Stimulated activated CD4-positive, alpha-beta T cell treated with anti-CD3 and anti-CD28 coated beads, Interleukin-4, amount 100 ng/mL, for 24 hours (primary cell): ENCODE data around the gene PSMD13.
"Not testable (repeated sequence)": the region's sequence is repeated elsewhere in the genome, so short reads cannot be mapped to it uniquely, and the experiment has no call there.

Experiments used
- DNase-seq: peaks from one replicate; pipeline ENCODE4 v3.0.0-alpha.2; 2020

PSMD13 gene

DNA sequence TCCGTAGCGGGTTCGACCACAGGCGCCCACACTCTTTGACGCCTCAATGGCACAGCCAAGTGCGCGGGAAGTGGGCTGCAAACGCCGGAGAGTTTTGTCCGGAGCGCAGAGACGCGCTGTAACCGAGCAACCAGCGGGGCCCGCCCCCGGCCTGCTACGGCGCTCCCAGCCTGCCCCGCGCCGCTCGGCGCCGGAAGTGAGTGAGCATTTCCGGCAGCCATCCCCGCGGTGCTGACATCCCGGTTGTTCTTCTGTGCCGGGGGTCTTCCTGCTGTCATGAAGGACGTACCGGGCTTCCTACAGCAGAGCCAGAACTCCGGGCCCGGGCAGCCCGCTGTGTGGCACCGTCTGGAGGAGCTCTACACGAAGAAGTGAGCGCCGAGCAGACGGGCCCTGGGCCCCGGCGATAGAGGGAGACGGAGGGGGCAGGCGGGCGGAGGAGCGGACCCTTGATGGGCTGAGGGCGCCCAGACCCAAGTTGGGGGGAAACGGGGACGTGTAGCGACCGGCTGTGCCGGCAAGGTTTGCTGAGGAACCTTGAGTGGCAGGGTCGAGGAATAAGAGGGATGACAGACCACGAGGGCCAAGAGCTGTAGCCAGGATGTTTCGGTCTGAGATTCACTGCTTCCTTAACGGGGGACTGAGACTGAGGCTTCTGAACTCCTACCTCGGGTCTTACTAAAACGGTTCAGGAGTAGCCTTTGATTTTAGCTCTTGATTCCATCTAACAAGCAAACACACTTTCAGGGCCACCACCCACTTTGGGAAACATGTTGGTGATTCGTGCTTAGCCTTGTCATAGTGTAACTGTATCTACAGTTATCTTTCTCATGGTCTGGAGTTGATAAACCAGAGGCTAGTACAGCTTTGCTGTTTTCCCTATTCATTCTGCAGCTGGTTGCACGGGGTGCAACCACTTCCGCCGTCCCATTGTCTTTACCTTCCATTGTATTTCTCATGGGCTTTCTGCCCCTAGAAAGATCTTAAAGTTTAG is at the start of gene PSMD13:
Gene PSMD13 (plus strand): TSS at position 203 of the 994 bp plus-strand sequence. CDS start 74 bp downstream, at position 277.
- peak; percentile 92 for DNase-seq

DNA sequence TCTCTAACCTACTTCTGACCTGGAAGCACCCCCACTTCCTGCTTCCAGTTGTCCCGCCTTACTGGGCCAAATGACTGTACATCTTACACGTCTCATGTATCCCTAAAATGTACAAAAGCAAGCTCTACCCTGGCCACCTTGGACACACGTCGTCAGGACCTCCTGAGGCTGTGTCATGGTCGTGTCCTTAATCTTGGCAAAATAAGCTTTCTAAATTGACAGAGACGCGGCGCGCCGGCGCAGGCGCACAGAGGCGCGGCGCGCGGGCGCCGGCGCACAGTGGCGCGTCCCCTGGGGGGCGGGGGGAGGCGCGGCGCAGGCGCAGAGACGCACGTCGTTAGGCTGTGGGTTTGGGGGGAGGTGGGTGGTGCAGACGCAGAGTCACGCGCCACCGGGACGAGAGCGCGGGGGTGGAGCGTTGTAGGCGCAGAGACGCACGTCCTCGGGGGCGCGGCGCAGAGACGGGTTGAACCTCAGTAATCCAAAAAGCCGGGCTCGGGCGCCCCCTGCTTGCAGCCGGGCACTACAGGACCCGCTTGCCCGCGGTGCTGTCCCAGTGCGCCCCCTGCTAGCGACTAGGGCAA is 47.5 kb upstream of the PSMD13 start:
- not testable (repeated sequence) for DNase-seq

DNA sequence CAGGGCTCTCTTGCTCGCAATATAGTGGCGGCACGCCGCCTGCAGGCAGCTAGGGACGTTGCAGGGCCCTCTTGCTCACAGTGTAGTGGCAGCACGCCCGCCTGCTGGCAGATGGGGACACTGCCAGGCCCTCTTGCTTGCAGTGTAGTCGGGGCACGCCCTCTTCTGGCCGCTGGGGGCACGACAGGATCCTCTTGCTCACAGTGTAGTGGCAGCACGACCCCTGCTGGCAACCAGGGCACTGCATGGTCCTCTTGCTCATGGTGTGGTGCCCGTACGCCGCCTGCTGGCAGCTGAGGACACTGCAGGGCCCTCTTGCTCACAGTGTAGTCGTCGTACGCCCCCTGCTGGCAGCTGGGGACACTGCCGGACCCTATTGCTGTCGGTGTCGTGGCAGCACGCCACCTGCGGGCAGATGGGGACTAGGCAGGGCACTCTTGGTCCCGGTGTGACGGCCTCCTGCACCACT is 46.9 kb upstream of the PSMD13 start:
- DNase-seq = peak; percentile 46

GRCh38 chr11:190546-190945 is 46.2 kb upstream of the PSMD13 start:
- not testable (repeated sequence) for DNase-seq

DNA sequence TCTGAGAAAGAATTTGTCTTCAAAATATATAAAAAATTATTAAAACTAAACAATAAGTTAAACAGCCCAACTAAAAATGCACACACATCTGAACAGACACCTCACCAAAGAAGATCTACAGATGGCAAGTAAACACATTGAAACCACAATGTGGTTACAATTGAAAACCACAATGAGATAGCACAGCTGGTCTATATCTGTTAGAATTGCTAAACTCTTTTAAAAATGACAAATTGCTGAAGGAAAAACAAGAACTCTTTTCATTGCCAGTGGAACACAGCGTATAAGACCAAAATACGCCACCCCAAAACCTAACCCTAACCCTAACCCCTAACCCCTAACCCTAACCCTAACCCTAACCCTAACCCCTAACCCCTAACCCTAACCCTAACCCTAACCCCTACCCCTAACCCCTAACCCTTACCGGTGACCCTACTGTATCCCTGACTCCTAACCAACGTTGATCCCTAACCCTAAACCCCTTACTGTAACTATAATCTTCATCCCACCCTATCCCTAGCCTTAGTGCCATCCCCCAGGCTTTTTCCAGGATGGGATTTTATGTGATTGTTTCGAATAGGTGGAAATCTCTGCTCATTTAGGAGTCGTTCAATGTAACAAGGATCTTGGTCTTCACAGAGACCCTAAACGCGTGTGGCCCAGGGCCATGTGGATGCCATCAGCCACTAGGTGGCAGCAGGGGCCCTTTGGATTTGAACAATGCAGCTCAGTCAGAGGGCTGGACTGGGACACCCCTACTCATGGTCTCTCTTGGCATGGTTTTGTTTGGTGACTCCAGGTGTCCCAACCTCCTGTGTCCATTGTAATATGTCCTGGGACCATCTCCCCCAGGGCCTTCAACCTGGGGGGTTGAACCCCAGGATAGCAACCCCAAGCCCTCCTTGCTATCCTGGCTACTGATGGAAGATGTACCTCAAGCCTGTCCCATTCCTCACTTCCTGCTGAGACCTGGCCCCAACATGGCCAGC is 45.0 kb upstream of the PSMD13 start:
- peak; percentile 47 for DNase-seq

DNA sequence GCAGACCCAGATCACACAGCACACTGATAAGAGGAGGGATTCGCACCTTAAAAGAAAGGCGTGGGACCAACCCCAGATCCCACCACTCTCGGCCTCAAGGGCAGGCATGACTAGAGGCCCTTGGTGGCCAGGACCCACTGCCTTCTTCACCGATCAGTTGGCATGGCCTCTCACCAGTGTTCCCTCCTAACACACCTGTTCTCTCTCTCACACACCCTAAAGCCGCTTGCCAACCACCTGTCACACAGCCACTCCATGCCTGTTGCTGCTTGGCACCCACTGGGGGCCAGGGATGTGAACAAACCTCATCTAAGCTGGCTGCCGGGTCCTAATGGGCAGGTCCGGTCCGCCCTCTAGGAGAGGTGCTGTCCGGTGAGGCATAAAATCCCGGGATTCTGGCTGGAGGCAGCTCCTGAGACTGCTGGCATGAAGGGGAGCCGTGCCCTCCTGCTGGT is 44.1 kb upstream of the PSMD13 start, which contains the start of gene SCGB1C1:
Gene SCGB1C1 (plus strand): TSS at position 405 of the 455 bp plus-strand sequence. CDS start 22 bp downstream, at position 427.
- DNase-seq = not testable (repeated sequence)

DNA sequence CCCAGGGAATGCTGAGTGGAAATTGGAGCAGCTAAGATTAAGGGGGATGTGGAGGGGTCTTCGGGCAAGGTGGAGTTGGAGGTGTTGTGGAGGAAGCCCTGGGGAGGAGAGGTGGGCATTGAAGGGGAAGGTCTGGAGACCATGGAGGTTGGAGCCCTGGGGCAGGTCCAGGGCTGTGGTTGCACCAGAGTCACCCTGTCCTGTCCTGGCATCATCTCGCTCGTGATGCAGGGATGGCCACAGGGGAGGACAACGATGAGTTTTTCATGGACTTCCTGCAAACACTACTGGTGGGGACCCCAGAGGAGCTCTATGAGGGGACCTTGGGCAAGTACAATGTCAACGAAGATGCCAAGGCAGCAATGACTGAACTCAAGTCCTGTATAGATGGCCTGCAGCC is 43.3 kb upstream of the PSMD13 start:
- DNase-seq = not testable (repeated sequence)

GRCh38 chr11:196786-197731 is 39.7 kb upstream of the PSMD13 start:
- DNase-seq = peak; percentile 2

DNA sequence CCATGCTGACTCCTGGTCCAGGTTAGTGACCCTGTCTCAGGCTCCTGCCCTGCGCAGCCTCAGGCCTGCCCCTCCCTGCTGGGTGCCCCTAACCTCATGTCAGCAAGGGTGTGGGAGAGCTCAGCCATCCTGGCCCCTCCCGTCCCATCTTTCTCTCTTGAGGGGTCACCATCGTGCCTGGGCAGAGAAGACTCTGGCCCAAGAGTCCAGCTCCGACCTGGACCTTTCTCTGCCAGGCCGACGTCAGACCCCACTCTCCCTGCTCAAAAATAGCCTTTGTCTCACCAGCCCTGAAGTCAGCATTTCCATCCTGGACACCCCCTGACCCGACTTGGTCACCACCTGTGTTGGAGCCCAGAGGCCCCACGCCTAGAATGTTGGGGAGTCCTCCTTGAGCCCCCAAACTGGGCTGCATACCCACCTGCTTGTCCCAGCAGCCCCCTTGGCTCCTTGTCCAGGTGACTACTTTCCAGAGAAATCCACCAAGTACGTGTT is 39.0 kb upstream of the PSMD13 start:
- DNase-seq = peak; percentile 2

GRCh38 chr11:198236-198806 is 38.5 kb upstream of the PSMD13 start:
- DNase-seq = no peak

GRCh38 chr11:199004-199581 is 37.7 kb upstream of the PSMD13 start:
- peak; percentile 2 for DNase-seq

DNA sequence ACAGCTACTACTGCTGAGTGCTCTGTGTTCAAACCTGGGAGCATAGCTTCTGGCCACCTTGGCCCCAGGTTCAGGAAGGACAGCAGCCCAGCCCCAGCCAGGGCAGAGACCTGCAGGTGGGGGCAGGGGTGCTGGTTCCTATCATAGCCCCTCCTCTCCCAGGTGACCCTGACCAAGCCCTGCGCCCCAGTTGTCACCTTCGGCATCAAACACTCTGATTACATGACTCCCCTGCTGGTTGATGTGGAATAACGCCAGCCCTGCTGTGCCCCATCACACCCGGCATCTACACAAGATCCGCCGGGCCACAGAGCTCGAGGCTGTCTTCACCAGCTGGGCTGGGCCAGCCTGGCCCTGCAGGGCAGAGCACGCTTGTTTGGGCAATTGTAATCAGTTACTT is 37.0 kb upstream of the PSMD13 start:
- peak; percentile 2 for DNase-seq

- peak; percentile 3 for DNase-seq
These were observed 36.4 kb upstream of the PSMD13 start for GRCh38 chr11:200224-201003.

GRCh38 chr11:201966-202365 is 34.8 kb upstream of the PSMD13 start:
- peak; percentile 2 for DNase-seq

DNA sequence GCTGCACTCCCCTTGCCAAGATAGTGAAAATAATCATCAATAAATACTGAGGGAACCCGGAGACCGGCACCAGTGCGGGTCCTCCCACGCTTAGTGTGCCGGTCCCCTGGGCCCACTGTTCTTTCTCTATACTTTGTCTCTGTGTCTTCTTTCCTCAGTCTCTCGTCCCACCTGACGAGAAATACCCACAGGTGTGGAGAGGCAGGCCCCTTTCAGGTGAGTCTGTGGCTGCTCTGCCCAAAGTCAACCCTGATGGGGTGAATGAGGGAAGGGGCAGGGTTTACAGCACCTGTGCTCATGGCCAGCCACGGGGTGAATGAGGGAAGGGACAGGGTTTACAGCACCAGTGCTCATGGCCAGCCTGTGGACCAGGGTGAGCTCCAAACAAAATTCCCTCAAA is 34.3 kb upstream of the PSMD13 start:
- DNase-seq = no peak

- DNase-seq = peak; percentile 2
These were observed 33.5 kb upstream of the PSMD13 start for GRCh38 chr11:203056-203944.

- no peak for DNase-seq
These were observed 32.7 kb upstream of the PSMD13 start for GRCh38 chr11:203945-204586.
